Heart left ventricle (tissue), 16 donors: ENCODE results near the gene SLC47A2. TPM values are rescaled to one million over a fixed set of nuclear protein-coding genes. Genes with fewer than 3 reads are reported as not detected.

Experiments used
- ATAC-seq, 4 donors: fragments of 200-7000 bp; cut with Tn5 transposase; one replicate each; pipeline ENCODE4 v1.9.1; 2020 to 2022; ENCODE audit warnings: moderate library complexity in 4 of 4, mild to moderate bottlenecking in 3 of 4, moderate number of reproducible peaks in 1 of 4
- DNase-seq, 5 donors: peaks; one replicate each; pipeline ENCODE4 v3.0.0-alpha.2; 2020
- H3K27ac ChIP-seq, 12 donors: fragments of 200-600 bp; sonication (generic) in 4 of 12; one replicate each; pipeline versions ENCODE4 v1.5.0 to v1.8.0; 2016 to 2022; ENCODE audit warnings: mild to moderate bottlenecking in 2 of 12
- H3K27me3 ChIP-seq, 9 donors: fragments of 200-600 bp; sonication (generic) in 2 of 9; one replicate each; pipeline versions ENCODE4 v1.5.1 to v1.8.0; 2016 to 2022; ENCODE audit warnings: mild to moderate bottlenecking in 3 of 9
- H3K36me3 ChIP-seq, 9 donors: fragments of 200-600 bp; sonication (generic) in 2 of 9; one replicate each; pipeline versions ENCODE4 v1.5.0 to v1.8.0; 2018 to 2022; ENCODE audit warnings: mild to moderate bottlenecking in 2 of 9
- H3K4me1 ChIP-seq, 12 donors: fragments of 200-600 bp; sonication (generic) in 4 of 12; one replicate each; pipeline versions ENCODE4 v1.5.0 to v1.8.0; 2016 to 2022; ENCODE audit warnings: mild to moderate bottlenecking in 3 of 12
- H3K4me3 ChIP-seq, 12 donors: fragments of 200-600 bp; sonication (generic) in 4 of 12; one replicate each; pipeline versions ENCODE4 v1.5.0 to v1.8.0; 2017 to 2022; ENCODE audit warnings: mild to moderate bottlenecking in 9 of 12, moderate library complexity in 4 of 12
- H3K9me3 ChIP-seq, 12 donors: fragments of 200-600 bp; sonication (generic) in 4 of 12; one replicate each; pipeline versions ENCODE4 v1.5.0 to v1.8.0; 2016 to 2022; ENCODE audit warnings: mild to moderate bottlenecking in 1 of 12
- POLR2A ChIP-seq, 2 donors: fragments of 450-650 bp; IDR thresholded peaks; one replicate each; pipeline ENCODE4 v1.6.1; 2017; ENCODE audit warnings: antibody characterized with exemption in 2 of 2, mild to moderate bottlenecking in 2 of 2, moderate library complexity in 2 of 2
- WGBS, 4 donors: extraction: QIAGEN DNeasy Blood & Tissue Kit in 2 of 4; methylation state at CpG; one replicate each; pipeline versions ENCODE4 v1.1.5 to v1.1.7; 2013 to 2018; 5-methylcytosine and 5-hydroxymethylcytosine counted together
- intact Hi-C, 10 donors: fragments of 100-400 bp; cut with DNase I; formaldehyde crosslinking; loops; one replicate each; pipeline versions ENCODE4 v1.11.1 to v1.14.2; 2022
- polyA plus RNA-seq, 2 donors: library from polyadenylated mRNA; stranded (reverse); fragments of 200-250 nt; gene quantifications; one replicate each; pipeline ENCODE4 v1.2.3, GENCODE V29; 2013
- total RNA-seq, 9 donors: library from RNA; depleted of rRNA in 2 of 9; stranded (reverse); fragments of >200 nt in 2 of 9; fragmentation: NEBNext Ultra II Directional in 3 of 9; extraction: Animal tissue kit (Norgen Biotek cat#: 25700) in 3 of 9; gene quantifications; one replicate each; pipeline versions ENCODE4 v1.1.0 to v1.2.4, GENCODE V29; 2016 to 2023
- TF ChIP-seq, protein P1 (sequence below), 12 donors: fragments of 200-600 bp; sonication (generic) in 4 of 12; IDR thresholded peaks; one replicate each; pipeline versions ENCODE4 v1.5.0 to v1.8.0; 2018 to 2022; ENCODE audit warnings: antibody characterized with exemption in 12 of 12, mild to moderate bottlenecking in 5 of 12
- donor health status: ischemic (EF 13 %, LVEDD 7.1; RV severe dilation, severe dysfunction).
- donor health status: healthy with polysubstance abuse.
- donor health status: DM: no; HTN: yes; CAD: no.
- donor health status: DM: no; HTN: no; CAD: no.
- donor health status: ischemic (EF 25% LVEDD 6.9; RV normal size, moderate dysfunction).
- donor health status: ischemic (EF 25% LVEDD 5.7; RV mildly dilated, moderate dysfunction).
- donor health status: healthy.
- donor health status: DM: yes; HTN: yes; CAD: no.
- donor health status: ischemic (EF 35%, LVEDD 5.7; RV mildly dilated, moderate dysfunction).
- donor health status: nonischemic (EF 11% LVEDD 7.7; RV severe dilation, severe dysfunction).
- donor health status: DM: yes; HTN: yes; CAD: no.
- donor health status: PGD.
- donor health status: ischemic (EF 29% LVEDD 5.4; RV normal size, mild dysfunction).
- donor health status: nonischemic (EF 23%, LVEDD 6.1; RV moderate dilation, normal function).

SLC47A2 gene
- total and polyA plus RNA-seq, 11 donors = 0.32 TPM; not detected in 10

DNA sequence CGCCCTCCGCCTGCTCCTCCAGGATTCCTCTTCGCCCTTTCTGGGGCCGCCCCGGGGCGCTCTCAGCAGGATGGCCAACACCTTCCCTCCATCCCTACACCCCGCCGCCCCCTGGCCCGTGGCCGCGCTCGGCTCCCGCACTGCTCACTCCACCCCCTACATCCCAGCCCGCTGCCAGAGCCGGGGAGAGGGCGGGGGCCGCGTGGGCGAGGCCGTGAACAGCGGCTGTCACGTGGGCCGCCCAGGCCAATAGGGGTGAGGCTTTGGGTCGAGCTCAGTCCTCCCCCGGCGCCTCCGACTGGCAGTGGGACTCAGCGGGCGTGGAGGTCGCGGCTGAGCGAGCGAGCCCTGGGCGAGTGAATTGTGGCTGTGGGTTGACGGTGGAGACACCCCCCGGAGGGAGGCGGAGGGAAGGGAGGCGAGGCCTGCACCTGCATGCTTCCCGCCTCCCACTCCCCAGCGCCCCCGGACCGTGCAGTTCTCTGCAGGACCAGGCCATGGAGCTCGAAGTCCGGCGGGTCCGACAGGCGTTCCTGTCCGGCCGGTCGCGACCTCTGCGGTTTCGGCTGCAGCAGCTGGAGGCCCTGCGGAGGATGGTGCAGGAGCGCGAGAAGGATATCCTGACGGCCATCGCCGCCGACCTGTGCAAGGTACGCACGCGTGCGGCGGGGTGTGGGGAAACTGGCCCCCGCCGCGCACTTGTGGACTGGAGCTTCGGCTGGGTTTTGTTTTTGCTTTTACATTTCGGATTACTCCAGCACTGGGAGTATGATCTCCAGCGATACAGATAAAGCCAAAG is 67.7 kb downstream of the SLC47A2 start, which contains the start of gene ALDH3A2:
Gene ALDH3A2, plus strand, starts transcription at position 277 of the 799 bp plus-strand sequence. Its CDS starts 221 bp downstream, at position 498.
- TF ChIP-seq, protein P1, sequence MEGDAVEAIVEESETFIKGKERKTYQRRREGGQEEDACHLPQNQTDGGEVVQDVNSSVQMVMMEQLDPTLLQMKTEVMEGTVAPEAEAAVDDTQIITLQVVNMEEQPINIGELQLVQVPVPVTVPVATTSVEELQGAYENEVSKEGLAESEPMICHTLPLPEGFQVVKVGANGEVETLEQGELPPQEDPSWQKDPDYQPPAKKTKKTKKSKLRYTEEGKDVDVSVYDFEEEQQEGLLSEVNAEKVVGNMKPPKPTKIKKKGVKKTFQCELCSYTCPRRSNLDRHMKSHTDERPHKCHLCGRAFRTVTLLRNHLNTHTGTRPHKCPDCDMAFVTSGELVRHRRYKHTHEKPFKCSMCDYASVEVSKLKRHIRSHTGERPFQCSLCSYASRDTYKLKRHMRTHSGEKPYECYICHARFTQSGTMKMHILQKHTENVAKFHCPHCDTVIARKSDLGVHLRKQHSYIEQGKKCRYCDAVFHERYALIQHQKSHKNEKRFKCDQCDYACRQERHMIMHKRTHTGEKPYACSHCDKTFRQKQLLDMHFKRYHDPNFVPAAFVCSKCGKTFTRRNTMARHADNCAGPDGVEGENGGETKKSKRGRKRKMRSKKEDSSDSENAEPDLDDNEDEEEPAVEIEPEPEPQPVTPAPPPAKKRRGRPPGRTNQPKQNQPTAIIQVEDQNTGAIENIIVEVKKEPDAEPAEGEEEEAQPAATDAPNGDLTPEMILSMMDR (IDR thresholded peaks at IDR 0.05) = peak in 4 of 12 donors; percentile 18 to 41 (median 25)
- peak; percentile 58 to 98 for TF ChIP-seq POLR2A (IDR thresholded peaks at IDR 0.05)
- 0 to 1% (median 0%) methylated on average over 13 to 71 of the region's 71 CpGs for WGBS, 4 donors
- intact Hi-C loops = loop anchor here (2.0 to 10.0 kb wide), 13 partner anchors 96 to 284 kb away; partner anchors contain the start of genes B9D1 (in 2 of the 10), ALDH3A1 (in 1 of the 10) and MAPK7 (in 1 of the 10)
- ATAC-seq = peak; percentile 99
- Histone ChIP-seq H3K27me3 (no peaks in the 10 kb centered on the region), H3K27ac (peak within 1 kb of the TSS; percentile 74 to 99 (median 95)), H3K4me3 (peak within 1 kb of the TSS; percentile 59 to 97 (median 82)), H3K4me1 (peaks cover 0 to 60% (median 46%) of the 10 kb centered on the region in 12 donors), H3K36me3 (peaks cover 0 to 19% (median 9%) of the 10 kb centered on the region in 9 donors), H3K9me3 (no peaks in the 10 kb centered on the region)
- peak; percentile 98 to 99 (median 99) for DNase-seq

DNA sequence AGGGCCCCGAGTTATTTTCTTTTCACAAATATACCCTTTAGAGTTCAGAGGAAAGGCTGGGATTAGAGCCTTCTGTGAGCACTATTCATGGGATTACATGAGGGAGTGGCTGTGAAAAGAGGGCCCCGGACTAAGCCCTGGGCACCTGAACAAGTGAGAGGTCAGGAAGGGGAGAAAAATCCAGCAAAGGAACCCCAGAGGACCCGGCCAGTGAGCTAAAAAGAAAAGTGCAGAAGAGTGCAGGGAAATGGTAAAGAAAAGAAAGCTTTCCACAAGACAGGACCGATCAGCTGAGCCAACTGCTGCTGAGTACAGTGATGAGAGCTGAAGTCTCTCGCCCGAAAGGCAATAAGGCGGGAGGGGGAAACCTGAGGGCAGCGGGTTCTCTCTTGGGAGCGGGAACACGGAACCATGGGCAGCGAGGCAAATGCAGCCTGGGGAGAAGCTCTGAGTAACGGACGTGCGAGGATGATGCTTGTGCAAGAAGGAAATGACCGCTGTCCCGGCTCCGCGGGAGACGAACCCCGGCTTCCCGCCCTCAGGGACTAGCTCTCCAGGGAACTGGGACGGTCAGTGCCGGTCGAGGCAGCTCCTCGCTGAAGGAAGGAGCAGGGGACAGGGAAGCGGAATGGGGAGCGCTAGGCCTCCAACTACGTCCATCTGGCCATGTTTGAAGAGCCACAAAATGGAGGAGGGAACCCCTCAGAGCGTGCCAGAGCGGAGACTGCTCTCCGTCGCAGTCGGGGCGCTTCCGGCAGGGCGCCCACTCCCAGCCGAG is 68.5 kb downstream of the SLC47A2 start:
- H3K36me3 ChIP-seq = peaks cover 0 to 11% (median 2%) of the 10 kb centered on the region in 9 donors
- ATAC-seq = peak; percentile 23 to 55 (median 51)
- H3K27me3 ChIP-seq = no peaks in the 10 kb centered on the region
- H3K4me3 ChIP-seq = peak overlapping the region; percentile 59 to 97 (median 82)
- TF ChIP-seq, protein P1 (IDR thresholded peaks at IDR 0.05) = no peak
- no peak for TF ChIP-seq POLR2A (IDR thresholded peaks at IDR 0.05)
- H3K4me1 ChIP-seq = peaks cover 0 to 58% (median 46%) of the 10 kb centered on the region in 12 donors
- peak; percentile 70 to 84 (median 80) for DNase-seq
- WGBS, 4 donors = 2 to 4% (median 3%) methylated on average over 31 to 37 of the region's 37 CpGs
- H3K27ac ChIP-seq = peak overlapping the region; percentile 74 to 99 (median 95)
- H3K9me3 ChIP-seq = no peaks in the 10 kb centered on the region
- intact Hi-C loops = loop anchor here (2.0 to 10.0 kb wide), 15 partner anchors 97 to 283 kb away; partner anchors contain the start of genes B9D1 (in 2 of the 10), ALDH3A1 (in 1 of the 10) and MAPK7 (in 1 of the 10)

DNA sequence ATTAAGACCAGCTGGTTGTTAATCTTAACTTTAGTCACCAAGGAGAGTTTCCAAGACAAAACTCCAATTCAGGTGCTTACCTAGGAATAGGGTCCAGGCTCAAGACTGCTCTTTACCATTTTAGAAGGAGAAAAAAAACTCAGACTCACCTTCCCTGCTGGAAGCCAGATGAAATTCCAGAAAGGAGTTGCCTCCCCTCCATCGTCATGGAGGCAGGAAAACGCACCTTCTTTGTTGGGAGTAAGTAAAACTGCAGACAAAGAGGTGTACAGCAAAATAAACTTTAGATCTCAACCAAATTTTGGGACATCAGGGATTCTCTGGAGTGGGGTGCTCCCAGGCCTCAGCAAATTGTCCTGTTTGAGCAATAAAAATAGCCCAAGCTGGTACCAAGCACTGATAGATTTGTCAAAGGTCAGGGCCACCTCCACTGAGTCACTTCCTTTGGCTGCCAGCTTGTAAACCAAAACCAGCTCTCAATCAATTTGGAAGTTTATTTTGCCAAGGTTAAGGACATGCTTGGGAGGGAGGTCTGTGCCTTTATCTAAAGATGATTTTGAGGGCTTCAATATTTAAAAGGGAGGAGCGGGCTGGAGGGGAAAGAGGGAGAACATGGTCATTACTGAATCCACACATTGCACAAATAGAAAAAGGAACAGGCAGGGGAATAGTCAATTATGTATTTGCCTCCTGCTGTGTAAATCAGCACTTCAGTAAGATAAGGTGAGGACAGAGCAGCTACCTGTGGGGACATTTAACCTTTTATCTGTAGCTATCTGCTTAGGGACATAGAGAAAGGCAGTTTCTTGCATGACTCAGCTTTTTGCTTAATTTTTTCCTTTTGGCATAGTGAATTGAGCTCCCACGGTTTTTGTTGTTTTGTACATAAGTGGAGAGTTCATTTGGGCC is 69.3 kb downstream of the SLC47A2 start:
- 77 to 83% (median 81%) methylated on average over 4 of the region's 4 CpGs for WGBS, 4 donors
- H3K9me3 ChIP-seq = no peaks in the 10 kb centered on the region
- peak overlapping the region in 8 of 12 donors; percentile 66 to 97 (median 85) for H3K4me3 ChIP-seq
- intact Hi-C loops = loop anchor here (2.0 to 10.0 kb wide), 12 partner anchors 98 to 282 kb away; partner anchors contain the start of genes B9D1 (in 2 of the 10), ALDH3A1 (in 1 of the 10) and MAPK7 (in 1 of the 10)
- DNase-seq = no peak
- TF ChIP-seq, protein P1 (IDR thresholded peaks at IDR 0.05) = no peak
- no peak for TF ChIP-seq POLR2A (IDR thresholded peaks at IDR 0.05)
- H3K27ac ChIP-seq = peak overlapping the region; percentile 74 to 99 (median 95)
- ATAC-seq = no peak
- H3K27me3 ChIP-seq = no peaks in the 10 kb centered on the region
- peaks cover 0 to 3% (median 0%) of the 10 kb centered on the region in 9 donors for H3K36me3 ChIP-seq
- peaks cover 0 to 49% (median 40%) of the 10 kb centered on the region in 12 donors for H3K4me1 ChIP-seq
